HTERT RPE-1 (cell line): ENCODE results near the gene RETREG1.
"Not testable (repeated sequence)": the region's sequence is repeated elsewhere in the genome, so short reads cannot be mapped to it uniquely, and the experiment has no call there.

Experiments
- in situ Hi-C: fragments of 300-500 bp; cut with MboI; formaldehyde crosslinking; loops from 4 replicates; pipeline ENCODE4 v1.14.3; 2020; ENCODE audit warnings: low sequenced_read_pairs

RETREG1 gene

GRCh38 chr5:16490911-16491310 lies 125.9 kb downstream of the RETREG1 start:
- in situ Hi-C loops, result no loop called here

- in situ Hi-C loops, result no loop called here
Measured at GRCh38 chr5:16489322-16489791, 127.4 kb downstream of the RETREG1 start.

- in situ Hi-C loops, result no loop called here
Measured at GRCh38 chr5:16487456-16487855, 129.3 kb downstream of the RETREG1 start.

GRCh38 chr5:16486711-16487111 lies 130.1 kb downstream of the RETREG1 start:
- in situ Hi-C loops, result no loop called here

GRCh38 chr5:16485656-16486055 lies 131.1 kb downstream of the RETREG1 start:
- in situ Hi-C loops, result no loop called here

- in situ Hi-C loops, result no loop called here
Measured at GRCh38 chr5:16484081-16484480, 132.7 kb downstream of the RETREG1 start.

GRCh38 chr5:16483361-16483760 lies 133.4 kb downstream of the RETREG1 start:
- in situ Hi-C loops, result no loop called here

- in situ Hi-C loops, result no loop called here
Measured at GRCh38 chr5:16482891-16483290, 133.9 kb downstream of the RETREG1 start.

- in situ Hi-C loops, result no loop called here
Measured at GRCh38 chr5:16480821-16481538, 135.8 kb downstream of the RETREG1 start.

- in situ Hi-C loops, result no loop called here
Measured at GRCh38 chr5:16480144-16480543, 136.7 kb downstream of the RETREG1 start.

- in situ Hi-C loops, result no loop called here
Measured at GRCh38 chr5:16477541-16477940, 139.3 kb downstream of the RETREG1 start.

GRCh38 chr5:16476417-16476816 lies 140.4 kb downstream of the RETREG1 start:
- in situ Hi-C loops, result not testable (repeated sequence)

GRCh38 chr5:16471387-16471786 lies 145.4 kb downstream of the RETREG1 start:
- in situ Hi-C loops, result no loop called here

- in situ Hi-C loops, result no loop called here
Measured at GRCh38 chr5:16467363-16468219, 149.2 kb downstream of the RETREG1 start.

- in situ Hi-C loops, result no loop called here
Measured at GRCh38 chr5:16465544-16466432, 151.0 kb downstream of the RETREG1 start, which contains the start of gene ZNF622. ZNF622 (minus strand) TSS chr5:16465800; CDS start chr5:16465665, 135 bp downstream.

GRCh38 chr5:16464664-16465543 lies 151.9 kb downstream of the RETREG1 start:
- in situ Hi-C loops, result no loop called here

GRCh38 chr5:16464231-16464630 lies 152.6 kb downstream of the RETREG1 start:
- in situ Hi-C loops, result no loop called here

GRCh38 chr5:16461782-16462181 lies 155.0 kb downstream of the RETREG1 start:
- in situ Hi-C loops, result no loop called here

- in situ Hi-C loops, result no loop called here
Measured at GRCh38 chr5:16461026-16461425, 155.8 kb downstream of the RETREG1 start.

- in situ Hi-C loops, result no loop called here
Measured at GRCh38 chr5:16459451-16459850, 157.3 kb downstream of the RETREG1 start.
